LNCaP clone FGC (cell line): ENCODE measurements around the gene RASA1.
"Not testable (repeated sequence)": the region's sequence is repeated elsewhere in the genome, so short reads cannot be mapped to it uniquely, and the experiment has no call there.

ENCODE experiments used
- DNase-seq: peaks from one replicate; pipeline ENCODE4 v3.0.0-alpha.2; 2011; ENCODE audit warnings: low read depth
- H3K4me3 ChIP-seq: 2 replicates; pipeline ENCODE4 v1.5.1; 2011; ENCODE audit warnings: mild to moderate bottlenecking, low read depth, low read length, control low read depth
- TF ChIP-seq, protein P1 (sequence below): IDR thresholded peaks from 2 replicates; pipeline ENCODE4 v1.5.1; 2012; ENCODE audit warnings: mild to moderate bottlenecking; ENCODE audit not compliant: control insufficient read depth, insufficient read depth; ENCODE audit errors: extremely low read depth

Gene RASA1

DNA sequence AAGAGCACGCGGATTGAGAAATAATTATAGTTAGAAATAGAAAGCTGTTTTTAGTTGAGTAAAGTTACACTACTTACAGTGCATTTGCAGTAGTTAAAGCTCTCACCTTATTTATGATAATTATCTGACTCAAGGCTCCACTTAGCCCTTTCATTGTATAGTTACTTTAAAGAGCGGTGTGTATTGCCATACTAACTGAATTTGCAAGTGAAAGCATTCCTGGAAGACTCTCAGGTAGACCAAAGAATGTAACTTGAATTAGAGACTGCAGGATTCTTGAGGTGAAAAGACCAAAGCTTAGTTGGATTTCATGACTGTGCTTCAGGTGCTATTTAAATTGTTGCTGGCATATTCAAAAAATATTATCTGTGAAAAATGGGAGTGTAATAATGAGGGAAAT, 4.2 kb upstream of the RASA1 start:
- no peak for DNase-seq
- H3K4me3 ChIP-seq, result no peak overlapping the region
- TF ChIP-seq, protein P1, sequence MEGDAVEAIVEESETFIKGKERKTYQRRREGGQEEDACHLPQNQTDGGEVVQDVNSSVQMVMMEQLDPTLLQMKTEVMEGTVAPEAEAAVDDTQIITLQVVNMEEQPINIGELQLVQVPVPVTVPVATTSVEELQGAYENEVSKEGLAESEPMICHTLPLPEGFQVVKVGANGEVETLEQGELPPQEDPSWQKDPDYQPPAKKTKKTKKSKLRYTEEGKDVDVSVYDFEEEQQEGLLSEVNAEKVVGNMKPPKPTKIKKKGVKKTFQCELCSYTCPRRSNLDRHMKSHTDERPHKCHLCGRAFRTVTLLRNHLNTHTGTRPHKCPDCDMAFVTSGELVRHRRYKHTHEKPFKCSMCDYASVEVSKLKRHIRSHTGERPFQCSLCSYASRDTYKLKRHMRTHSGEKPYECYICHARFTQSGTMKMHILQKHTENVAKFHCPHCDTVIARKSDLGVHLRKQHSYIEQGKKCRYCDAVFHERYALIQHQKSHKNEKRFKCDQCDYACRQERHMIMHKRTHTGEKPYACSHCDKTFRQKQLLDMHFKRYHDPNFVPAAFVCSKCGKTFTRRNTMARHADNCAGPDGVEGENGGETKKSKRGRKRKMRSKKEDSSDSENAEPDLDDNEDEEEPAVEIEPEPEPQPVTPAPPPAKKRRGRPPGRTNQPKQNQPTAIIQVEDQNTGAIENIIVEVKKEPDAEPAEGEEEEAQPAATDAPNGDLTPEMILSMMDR, result no peak

DNA sequence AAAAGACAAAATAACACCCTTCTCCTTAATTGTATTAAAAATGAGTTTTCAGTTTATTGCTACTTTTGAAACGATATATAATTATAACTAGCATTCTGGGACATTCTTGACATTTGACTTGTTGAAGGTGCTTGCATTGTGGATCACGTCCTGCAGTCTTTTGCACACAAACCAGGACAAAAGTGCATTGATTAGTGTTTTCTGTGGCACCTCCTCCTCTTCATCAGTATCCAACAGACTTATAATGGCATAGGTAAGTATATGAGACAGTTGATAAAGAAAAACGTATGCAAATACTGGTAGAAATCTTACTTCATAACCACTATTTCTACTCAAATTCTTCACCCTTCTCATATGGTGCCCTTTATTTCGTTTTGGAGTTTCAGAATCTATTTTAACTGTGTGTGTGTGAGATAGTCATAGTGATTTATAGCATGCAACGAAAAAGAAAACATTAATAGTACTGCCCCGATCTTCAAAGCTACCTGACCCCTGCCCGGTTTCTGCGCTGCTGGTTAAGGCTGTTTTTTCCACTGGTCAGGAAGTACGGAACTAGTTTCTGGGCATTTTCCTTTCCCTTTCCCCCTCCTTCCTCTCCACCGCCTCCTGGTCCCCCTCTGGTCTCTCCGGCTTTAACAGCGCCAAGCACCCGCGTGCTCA, 639 bp upstream of the RASA1 start:
- TF ChIP-seq, protein P1, result no peak
- peak overlapping the region; percentile 91 for H3K4me3 ChIP-seq
- DNase-seq, result no peak

DNA sequence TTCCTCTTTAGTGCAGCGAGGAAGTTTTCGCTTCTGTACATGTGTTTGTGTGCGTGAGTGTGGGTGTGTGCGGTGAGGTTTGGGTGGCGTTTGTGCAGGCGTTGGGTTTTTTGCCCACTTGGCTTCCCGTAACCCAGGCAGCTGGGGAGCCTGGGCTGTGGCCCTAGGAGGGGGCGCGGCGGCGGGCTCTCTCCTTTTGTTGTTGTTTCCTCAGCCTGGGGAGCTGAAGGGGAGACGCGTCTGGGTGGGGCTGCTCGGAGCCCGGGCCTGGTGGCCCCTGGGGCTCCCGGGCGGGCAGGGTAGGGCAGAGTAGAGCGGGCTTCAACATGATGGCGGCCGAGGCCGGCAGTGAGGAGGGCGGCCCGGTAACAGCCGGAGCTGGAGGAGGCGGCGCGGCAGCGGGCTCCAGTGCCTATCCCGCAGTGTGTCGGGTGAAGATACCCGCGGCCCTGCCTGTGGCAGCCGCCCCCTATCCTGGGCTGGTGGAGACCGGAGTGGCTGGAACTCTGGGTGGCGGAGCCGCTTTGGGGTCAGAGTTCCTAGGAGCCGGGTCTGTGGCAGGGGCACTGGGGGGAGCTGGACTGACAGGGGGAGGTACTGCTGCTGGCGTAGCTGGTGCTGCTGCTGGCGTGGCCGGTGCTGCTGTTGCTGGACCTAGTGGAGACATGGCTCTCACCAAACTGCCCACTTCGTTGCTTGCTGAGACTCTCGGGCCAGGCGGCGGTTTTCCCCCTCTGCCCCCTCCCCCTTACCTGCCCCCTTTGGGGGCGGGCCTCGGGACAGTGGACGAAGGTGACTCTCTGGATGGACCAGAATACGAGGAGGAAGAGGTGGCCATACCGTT, 665 bp downstream of the RASA1 start:
- peak overlapping the region; percentile 91 for H3K4me3 ChIP-seq
- TF ChIP-seq, protein P1, result no peak
- DNase-seq, result no peak

DNA sequence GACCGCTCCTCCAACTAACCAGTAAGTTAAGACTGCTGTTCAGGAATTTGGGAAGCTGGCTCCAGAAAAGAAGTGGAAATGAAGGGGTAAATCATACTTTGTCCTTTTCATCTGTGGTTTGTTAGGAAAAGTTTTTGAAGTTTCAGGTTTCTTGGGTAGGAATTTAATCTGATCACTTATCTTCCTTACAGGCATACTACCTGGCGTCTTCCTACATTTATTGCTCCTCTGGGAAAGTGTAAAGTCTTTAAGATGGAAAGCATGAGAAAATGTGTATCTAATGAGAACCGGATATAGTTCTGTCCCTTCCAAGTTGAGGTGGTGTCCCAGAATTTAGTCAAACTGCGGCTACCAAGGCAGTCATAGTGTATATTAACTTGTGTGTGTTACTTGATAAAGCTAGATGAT, 1.3 kb downstream of the RASA1 start:
- TF ChIP-seq, protein P1, result no peak
- H3K4me3 ChIP-seq, result peak overlapping the region; percentile 91
- DNase-seq, result no peak

DNA sequence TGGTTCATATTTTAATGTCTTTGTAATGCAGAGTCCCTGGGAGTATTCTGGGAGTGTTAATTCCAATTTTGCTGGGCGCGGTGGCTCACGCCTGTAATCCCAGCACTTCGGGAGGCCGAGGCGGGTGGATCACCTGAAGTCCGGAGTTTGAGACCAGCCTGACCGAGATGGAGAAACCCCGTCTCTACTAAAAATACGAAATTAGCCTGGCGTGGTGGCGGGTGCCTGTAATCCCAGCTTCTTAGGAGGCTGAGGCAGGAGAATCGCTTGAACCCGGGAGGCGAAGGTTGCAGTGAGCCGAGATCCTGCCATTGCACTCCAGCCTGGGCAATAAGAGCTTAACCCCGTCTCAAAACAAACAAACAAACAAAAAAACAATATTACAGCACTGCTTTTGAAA, 3.2 kb downstream of the RASA1 start:
- DNase-seq, result not testable (repeated sequence)

DNA sequence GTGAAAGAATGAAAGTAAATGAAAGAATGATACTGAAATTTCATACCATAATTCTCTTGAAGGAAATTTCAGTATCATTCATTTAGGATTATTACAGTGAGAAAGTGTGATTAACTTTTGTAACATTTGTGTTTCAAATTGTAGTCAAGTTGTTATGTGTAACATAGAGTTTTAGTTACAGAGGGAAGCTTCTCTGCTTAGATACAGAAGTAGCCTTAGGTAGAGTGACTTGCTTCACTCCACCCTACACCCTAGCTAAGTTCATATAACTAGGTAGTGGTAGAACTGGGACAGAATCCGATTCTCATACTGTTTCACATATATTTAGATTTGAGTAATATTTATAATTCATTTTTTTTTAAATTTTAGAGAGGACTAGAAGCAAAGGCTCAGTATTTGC, 9.0 kb downstream of the RASA1 start:
- DNase-seq, result no peak
- TF ChIP-seq, protein P1, result no peak
- no peak overlapping the region for H3K4me3 ChIP-seq

More for the DNA sequence above, 3.2 kb downstream of the RASA1 start:
- H3K4me3 ChIP-seq, result not testable (repeated sequence)

DNA sequence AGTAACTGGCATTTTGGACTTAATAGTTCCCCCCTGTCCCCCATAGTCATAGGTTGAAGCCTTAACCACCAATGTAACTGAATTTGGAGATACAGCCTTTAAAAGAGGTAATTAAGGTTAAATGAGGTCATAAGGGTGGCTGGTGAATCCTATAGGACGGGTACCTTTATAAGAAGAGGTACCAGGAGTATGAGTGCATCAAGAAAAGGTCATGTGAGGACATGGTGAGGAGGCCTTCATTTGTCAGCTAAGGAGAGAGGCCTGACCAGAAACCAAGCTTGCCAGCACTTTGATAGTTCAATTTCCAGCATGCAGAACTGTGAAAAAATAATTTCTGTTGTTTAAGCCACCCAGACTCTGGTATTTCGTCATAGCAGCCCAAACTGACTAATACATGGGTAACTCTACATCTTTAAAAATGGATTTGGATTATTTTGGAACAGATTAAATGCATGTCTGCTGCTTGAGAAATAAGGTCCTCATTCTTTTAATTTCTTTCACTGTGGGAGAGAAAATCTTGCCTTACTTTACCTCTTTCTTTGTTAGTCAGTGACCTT, 9.7 kb downstream of the RASA1 start:
- TF ChIP-seq, protein P1, result no peak
- DNase-seq, result no peak
- H3K4me3 ChIP-seq, result no peak overlapping the region
